Upper lobe of right lung (tissue), 1 donor: ENCODE results near the gene CHPT1. TPM values are rescaled to one million over a fixed set of nuclear protein-coding genes. Genes with fewer than 3 reads are reported as not detected.

Experiments used
- ATAC-seq: fragments of 200-7000 bp; cut with Tn5 transposase; one replicate; pipeline ENCODE4 v1.9.1; 2020; ENCODE audit warnings: mild to moderate bottlenecking, moderate library complexity
- DNase-seq: peaks from one replicate; pipeline ENCODE4 v3.0.0-alpha.2; 2020
- H3K27ac ChIP-seq: fragments of 200-600 bp; one replicate; pipeline ENCODE4 v1.8.0; 2022
- H3K27me3 ChIP-seq: fragments of 200-600 bp; one replicate; pipeline ENCODE4 v1.8.0; 2022; ENCODE audit warnings: mild to moderate bottlenecking
- H3K36me3 ChIP-seq: fragments of 200-600 bp; one replicate; pipeline ENCODE4 v1.8.0; 2022
- H3K4me1 ChIP-seq: fragments of 200-600 bp; one replicate; pipeline ENCODE4 v1.8.0; 2022
- H3K4me3 ChIP-seq: fragments of 200-600 bp; one replicate; pipeline ENCODE4 v1.8.0; 2022; ENCODE audit warnings: mild to moderate bottlenecking
- H3K9me3 ChIP-seq: fragments of 200-600 bp; one replicate; pipeline ENCODE4 v1.8.0; 2022
- intact Hi-C: fragments of 100-400 bp; cut with DNase I; formaldehyde crosslinking; loops from one replicate; pipeline ENCODE4 v1.11.0; 2022
- total RNA-seq: library from RNA; stranded (reverse); fragmentation: NEBNext Ultra II Directional; extraction: Animal tissue kit (Norgen Biotek cat#: 25700); gene quantifications from one replicate; pipeline ENCODE4 v1.2.1, GENCODE V29; 2021
- TF ChIP-seq, protein P1 (sequence below): fragments of 200-600 bp; IDR thresholded peaks from one replicate; pipeline ENCODE4 v1.8.0; 2022; ENCODE audit warnings: antibody characterized with exemption
- donor health status: DM: no; HTN: yes; CAD: no; lungs with severe emphysema.

Gene CHPT1
- total RNA-seq, 1 donor from 2014 or later: 71.4 TPM

DNA sequence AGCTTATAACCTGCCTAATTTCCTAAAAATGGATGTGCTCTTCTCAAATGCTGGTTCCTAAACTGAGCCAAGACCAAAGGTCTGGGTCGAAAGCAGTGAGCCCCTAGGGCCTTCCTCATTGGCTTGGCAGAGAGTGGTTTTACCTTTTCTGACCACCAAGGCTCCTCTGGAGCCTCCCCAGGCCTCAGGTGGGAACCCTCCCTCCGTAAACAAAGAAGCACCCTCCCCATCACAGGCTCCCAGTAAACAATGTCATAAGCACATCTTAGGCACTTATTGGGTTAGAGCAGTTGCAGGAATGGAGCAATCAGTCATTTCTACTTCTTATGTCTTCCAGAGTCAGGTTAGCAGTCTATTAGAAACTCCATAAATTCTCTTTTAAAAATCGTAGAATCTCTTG lies 6.0 kb downstream of the CHPT1 start:
- Histone ChIP-seq H3K27ac (no peak overlapping the region), H3K27me3 (no peaks in the 10 kb centered on the region), H3K9me3 (no peaks in the 10 kb centered on the region), H3K4me3 (no peak overlapping the region), H3K36me3 (no peaks in the 10 kb centered on the region), H3K4me1 (peaks cover 18% of the 10 kb centered on the region)
- intact Hi-C loops: no loop called here
- TF ChIP-seq, protein P1, sequence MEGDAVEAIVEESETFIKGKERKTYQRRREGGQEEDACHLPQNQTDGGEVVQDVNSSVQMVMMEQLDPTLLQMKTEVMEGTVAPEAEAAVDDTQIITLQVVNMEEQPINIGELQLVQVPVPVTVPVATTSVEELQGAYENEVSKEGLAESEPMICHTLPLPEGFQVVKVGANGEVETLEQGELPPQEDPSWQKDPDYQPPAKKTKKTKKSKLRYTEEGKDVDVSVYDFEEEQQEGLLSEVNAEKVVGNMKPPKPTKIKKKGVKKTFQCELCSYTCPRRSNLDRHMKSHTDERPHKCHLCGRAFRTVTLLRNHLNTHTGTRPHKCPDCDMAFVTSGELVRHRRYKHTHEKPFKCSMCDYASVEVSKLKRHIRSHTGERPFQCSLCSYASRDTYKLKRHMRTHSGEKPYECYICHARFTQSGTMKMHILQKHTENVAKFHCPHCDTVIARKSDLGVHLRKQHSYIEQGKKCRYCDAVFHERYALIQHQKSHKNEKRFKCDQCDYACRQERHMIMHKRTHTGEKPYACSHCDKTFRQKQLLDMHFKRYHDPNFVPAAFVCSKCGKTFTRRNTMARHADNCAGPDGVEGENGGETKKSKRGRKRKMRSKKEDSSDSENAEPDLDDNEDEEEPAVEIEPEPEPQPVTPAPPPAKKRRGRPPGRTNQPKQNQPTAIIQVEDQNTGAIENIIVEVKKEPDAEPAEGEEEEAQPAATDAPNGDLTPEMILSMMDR: no peak
- ATAC-seq (no peak), DNase-seq (no peak)

DNA sequence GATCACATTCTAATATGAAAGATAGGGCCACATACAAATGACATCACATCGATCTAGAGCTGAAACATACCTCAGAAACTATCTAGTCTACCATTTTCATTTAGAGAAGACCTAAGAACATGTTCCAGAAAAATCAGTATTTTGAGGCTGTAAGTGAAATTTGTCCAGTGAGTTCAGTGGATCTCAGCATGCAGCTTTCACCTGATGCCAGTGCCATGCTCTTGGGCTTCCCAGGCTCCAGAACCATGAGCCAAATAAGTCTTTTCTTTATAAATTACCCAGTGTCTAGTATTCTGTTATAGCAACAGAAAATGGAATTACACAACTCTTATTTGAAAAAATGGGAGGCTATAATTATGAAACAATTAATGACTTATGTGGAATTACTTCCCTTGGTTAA lies 9.0 kb downstream of the CHPT1 start:
- Histone ChIP-seq H3K36me3 (no peaks in the 10 kb centered on the region), H3K27ac (no peak overlapping the region), H3K27me3 (no peaks in the 10 kb centered on the region), H3K9me3 (no peaks in the 10 kb centered on the region), H3K4me1 (peaks cover 16% of the 10 kb centered on the region), H3K4me3 (no peak overlapping the region)
- DNase-seq: no peak
- TF ChIP-seq, protein P1: no peak
- intact Hi-C loops: no loop called here
- ATAC-seq: no peak

DNA sequence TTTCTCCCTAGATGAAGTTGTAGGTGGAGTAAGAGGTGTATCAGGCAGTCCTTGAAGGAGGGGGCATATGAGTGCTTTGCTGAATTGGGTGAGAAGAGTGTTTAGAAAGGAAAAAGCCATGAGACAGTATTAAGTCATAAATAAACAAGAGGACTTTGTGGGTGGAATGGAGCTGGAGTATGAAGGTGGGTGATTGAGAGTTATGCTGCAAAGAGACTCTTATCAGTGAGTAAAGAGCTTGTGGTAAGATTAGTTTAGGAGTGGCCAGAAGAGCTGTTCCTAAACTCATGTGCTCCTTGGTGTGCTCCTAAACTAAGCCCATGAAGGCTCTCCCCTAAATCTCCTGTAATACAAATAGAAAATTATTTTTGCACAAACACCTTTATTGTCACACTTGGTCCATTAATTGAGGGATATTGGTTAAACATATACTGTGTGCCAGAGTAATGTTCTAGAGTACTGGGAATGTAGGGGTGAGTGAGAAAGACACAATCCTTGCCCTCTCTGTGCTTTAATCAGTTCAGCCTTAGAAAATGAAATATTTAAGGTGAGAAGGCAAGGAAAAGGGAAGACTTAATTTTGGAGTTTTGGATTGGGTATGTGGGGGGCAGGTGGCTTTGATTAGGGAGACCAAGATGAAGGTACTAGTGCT lies 9.8 kb downstream of the CHPT1 start:
- peak; percentile 88 for ATAC-seq
- no peak overlapping the region for H3K27ac ChIP-seq
- intact Hi-C loops: no loop called here

DNA sequence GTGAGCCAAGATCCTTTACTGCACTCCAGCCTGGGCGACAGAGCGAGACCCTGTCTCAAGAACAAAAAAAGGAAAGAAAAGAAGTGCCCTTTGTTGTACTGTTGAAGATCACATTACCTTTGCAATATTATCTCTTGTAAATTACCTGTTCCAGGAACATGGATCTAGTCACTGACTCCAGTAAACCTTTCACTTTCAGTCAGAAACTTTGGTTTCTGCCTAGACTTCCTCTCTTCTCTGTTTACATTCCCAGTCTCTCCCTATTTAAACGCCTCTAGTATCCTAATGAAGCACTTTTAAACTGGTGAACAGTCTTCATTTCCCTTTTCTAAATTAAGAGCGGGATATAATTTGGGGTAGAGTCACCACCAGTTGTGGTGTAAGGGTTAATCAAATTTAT lies 12.8 kb downstream of the CHPT1 start:
- no peaks in the 10 kb centered on the region for H3K27me3 ChIP-seq
- TF ChIP-seq, protein P1: no peak
- ATAC-seq (no peak), DNase-seq (no peak)
- H3K27ac ChIP-seq: no peak overlapping the region
- H3K4me3 ChIP-seq: no peak overlapping the region
- H3K36me3 ChIP-seq: no peaks in the 10 kb centered on the region
- H3K4me1 ChIP-seq: peaks cover 5% of the 10 kb centered on the region
- H3K9me3 ChIP-seq: no peaks in the 10 kb centered on the region
- intact Hi-C loops: no loop called here

More for the DNA sequence above, 9.8 kb downstream of the CHPT1 start:
- TF ChIP-seq, protein P1: no peak
- Histone ChIP-seq H3K9me3 (no peaks in the 10 kb centered on the region), H3K36me3 (no peaks in the 10 kb centered on the region), H3K4me1 (peaks cover 7% of the 10 kb centered on the region), H3K4me3 (no peak overlapping the region), H3K27me3 (no peaks in the 10 kb centered on the region)
- no peak for DNase-seq

DNA sequence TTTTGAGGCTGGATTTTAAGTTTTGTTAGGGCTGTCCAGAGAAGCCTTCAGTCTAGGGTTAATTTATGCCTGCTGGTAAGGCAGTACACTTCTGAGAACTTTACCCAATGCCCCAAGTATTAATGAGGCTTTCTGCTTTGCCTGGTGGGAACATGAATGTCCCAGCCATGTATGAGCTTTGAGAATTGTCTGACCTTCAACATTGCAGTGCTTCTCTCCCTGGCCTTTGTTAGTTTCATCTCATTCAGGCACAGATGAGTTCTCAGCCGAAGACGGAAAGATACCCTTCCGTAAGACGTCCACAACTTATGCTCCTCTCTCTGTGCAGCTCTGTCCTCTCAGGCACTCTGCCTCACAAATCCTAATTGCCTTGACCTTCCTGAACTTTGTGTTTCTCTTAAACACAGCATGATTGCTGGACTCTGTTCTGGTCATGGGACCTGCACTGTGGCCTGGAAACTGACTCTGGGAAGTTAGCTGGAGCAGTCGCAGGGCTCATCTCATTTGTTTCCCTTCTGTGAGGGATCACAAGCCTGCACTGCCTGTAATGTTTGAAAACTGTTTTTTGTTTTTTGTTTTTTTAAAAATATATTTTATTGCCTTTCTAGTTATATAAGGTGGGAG lies 15.7 kb downstream of the CHPT1 start:
- DNase-seq (no peak), ATAC-seq (peak; percentile 76)
- Histone ChIP-seq H3K9me3 (no peaks in the 10 kb centered on the region), H3K27ac (no peak overlapping the region), H3K27me3 (no peaks in the 10 kb centered on the region), H3K4me3 (no peak overlapping the region), H3K36me3 (peaks cover 4% of the 10 kb centered on the region), H3K4me1 (peaks cover 5% of the 10 kb centered on the region)
- intact Hi-C loops: no loop called here
- TF ChIP-seq, protein P1: no peak
